ENCODE results near the gene EIF6.

- TF ChIP-seq CTCF (IDR thresholded peaks at IDR 0.05), result no peak
- TF ChIP-seq POLR2A (IDR thresholded peaks at IDR 0.05), result no peak
These were observed 7.4 kb downstream of the EIF6 start for GRCh38 chr20:35277127-35277526.

All from body of pancreas (tissue), 4 donors.